GM18868 (cell line): ENCODE measurements around the gene CTAGE1.
"Not testable (repeated sequence)": the region's sequence is repeated elsewhere in the genome, so short reads cannot be mapped to it uniquely, and the experiment has no call there.

ENCODE experiments used
- ATAC-seq: cut with Tn5 transposase; IDR thresholded peaks from one replicate; pipeline ENCODE4 v1.9.1; 2021; ENCODE audit warnings: mild to moderate bottlenecking, moderate library complexity; ENCODE audit not compliant: unreplicated experiment

The CTAGE1 gene

DNA sequence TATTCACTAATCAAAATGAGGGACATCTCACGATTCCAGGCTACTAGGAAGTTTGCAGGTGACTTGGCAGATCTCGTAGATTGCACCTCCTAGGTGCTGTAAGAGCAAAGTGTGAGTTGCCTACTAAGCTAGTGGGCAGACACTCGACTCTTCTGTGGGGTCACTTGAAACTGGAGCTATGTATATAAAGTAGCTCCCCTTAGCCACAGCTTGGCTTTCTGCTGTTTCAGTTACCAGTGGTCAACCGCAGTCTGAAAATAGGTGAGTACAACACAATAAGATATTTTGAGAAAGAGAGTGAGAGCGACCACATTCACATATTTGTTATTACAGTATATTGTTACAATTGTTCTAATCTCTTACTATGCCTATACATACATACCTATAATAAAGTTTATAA lies 23.3 kb downstream of the CTAGE1 start:
- ATAC-seq = no peak

DNA sequence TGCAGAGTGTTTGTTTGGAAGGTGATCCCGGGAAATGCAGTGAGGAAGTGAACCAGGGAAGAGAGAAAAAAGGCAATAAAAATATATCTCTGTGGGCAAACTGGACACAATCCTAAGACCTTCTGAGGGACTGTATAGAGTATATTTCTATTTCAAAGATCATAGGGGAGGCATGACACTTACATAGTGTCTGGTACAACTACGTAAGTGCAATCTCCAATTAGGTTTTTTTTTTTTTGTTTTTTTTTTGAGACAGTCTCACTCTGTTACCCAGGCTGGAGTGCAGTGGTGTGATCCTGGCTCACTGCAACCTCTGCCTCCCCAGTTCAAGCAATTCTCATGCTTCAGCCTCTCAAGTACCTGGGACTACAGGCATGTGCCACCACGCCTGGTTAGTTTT lies 24.6 kb downstream of the CTAGE1 start:
- not testable (repeated sequence) for ATAC-seq

DNA sequence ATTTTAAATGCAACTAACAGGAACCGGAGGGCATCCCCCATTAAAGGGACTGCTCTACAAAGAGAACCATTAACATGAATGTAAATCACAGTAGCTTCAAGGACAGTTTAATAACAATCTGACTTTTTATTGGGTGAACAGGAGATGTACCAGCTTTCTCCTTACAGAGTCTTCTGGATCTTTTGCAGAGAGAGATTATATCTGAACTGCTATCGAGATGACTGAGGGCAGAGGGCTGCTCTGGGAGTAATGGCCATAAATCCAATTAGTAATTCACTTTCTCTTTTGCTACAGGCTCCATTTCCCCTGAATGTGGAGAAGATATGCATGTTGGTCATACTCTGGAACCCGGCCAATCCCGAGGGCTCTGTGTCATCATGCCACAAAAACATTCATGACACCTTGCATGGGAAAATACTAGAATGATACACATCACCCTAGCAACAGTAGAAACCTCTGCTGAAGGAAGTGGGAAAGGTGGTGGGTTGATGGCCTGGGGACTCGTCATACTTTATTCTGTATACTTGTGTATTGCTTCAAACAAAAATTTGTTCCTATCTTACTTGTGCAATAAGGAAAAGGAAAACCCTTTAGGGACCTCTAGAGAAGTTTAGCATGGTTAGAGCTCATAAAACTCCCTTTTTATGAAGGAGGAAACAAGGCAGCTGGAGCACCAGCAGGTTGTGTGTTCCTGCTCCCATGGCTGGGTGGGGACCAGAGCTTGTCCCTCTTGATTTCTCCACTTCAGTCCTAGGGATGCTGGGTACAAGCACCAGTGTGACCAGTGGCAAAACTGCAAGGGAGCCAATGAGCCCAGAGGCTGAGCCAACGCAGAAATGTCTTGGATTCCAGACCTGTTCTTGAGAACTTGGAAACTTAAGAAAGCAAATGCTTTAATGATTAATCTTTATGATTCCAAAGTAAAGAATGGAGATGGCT lies 26.0 kb downstream of the CTAGE1 start:
- no peak for ATAC-seq

DNA sequence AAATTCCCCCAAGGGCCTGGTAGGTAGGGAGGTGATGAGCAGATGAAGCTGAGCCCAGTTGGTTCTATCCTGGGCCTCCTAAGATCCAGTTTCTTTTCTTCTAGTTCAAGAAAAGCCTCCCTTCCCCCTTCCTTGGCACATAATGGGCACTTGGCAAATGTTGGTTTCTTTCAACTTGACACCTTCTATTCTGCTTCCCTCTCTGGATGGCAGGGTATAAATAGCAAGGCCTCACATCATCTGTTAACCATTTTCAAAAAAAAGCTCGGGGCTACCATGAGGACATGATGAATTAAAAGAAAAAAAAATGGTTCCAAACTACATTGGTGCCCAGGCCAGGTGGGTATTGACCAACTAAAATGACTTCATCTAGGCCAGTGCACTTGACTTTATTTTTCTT lies 29.9 kb downstream of the CTAGE1 start:
- no peak for ATAC-seq

DNA sequence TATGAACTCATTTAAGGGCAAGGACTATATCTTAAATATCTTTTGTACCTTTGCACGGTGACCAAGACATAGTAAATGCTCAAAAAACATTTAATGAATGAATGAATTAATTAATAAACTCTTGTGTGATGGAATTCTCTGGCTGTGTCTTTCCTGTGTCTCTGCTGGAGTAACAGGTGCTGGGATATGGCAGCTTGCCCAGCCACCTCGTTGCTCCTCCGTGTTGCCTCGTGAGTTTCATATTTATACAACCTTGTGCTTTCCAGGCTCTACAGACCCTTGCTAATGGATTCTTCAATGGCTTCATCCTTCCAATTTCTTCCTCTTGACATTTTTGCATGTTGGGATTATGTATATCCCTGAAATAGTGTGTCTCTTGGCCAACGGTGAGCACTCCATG lies 30.4 kb downstream of the CTAGE1 start:
- ATAC-seq = no peak

DNA sequence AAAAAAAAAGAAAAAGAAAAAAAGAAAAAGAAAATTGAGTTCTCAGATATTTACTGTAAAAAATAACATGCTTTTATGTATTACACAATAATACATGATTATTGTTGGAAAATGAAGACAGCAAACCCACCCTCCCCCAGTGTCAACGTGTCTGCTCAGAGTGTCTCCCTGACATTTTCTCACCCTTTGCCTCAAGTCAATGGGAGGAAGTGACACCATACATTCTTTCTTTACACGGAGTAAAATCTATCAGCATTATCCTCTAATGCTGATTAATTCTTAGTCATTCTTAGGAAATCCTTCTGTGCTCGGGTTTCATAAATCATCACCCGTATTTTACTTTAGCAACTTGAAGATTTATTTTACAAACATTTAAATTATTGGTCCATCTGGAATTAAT lies 32.0 kb downstream of the CTAGE1 start:
- no peak for ATAC-seq

DNA sequence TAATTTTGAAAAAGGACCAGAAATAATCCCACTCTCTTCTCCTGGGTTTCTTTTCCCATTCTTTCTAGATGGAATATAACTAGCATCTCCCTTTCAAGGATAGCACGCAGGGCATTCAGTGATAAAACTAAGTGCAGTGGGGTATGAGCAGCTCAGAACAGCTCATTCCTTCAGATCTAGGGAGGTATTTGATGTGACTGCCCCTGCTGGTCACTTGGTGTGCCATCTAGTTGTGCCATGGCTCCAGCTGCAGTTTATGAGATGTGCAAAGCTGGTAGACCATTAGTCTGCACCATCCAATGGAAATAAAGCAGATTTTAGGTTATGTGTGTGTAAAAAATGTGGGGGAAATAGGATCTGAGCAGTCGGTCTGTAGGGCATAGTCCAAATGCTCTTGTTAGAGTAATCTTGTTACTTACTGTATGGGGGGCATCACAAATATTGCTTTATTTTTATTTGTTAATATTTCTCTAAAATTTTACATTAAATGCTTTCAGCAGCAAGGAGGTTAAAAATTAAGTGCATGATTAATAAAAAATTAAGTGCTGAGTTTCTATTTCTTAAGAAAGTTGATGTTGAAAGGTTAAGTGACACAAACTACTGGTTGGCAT lies 38.9 kb downstream of the CTAGE1 start:
- ATAC-seq = no peak

DNA sequence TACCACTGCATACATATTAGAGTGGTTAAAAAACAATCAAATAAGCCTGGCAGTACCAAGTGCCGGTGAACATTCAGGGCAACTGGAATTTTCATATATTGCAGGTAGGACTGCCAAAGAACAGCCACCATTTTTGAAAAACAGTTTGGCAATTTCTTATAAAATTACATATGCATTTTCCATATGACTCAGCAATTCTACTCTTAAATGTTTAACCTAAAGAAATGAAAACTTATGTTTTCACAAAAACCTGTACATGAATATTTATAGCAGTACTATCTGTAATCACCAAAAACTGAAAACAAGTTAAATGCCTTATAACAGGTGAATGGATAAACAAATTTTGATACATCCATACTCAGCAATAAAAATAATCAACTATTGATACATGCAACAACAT lies 39.9 kb downstream of the CTAGE1 start:
- ATAC-seq = no peak

DNA sequence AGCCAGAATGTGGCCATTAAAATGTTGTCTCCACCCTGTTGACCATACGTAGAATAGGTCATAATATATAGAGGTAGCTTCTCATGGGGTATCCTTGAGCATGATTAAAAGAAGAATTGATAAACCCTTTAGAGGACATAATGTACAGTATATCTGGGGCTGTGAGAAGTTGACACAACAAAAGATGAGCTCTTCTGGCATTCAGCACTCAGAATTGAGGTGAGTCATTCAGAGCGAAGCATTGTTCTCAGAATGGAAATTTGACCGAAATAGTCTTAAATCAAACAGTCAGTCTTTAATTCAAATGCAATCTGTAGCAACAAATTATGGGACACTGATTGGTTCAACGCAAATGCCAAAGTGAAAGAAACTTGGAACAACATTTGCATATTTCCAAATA lies 47.3 kb downstream of the CTAGE1 start:
- ATAC-seq = no peak

DNA sequence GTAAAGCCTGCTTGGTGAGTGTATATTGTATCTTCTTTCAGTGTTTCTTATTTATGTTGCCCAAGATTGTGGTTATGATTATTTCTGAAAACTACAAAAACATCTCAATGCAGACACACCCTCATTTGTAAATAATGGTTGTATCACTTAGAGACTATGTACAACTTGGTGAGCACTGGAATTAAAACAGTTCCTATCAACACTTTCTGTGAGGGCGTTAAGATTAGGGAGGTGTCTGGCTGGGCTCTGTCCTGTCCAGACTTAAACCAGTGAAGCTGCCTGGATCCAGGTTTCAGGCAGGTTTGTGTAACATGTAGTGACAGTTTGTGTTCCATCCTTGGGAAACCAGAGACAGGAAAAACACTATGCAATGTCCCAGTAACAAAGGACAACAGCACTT lies 49.7 kb downstream of the CTAGE1 start:
- ATAC-seq = no peak

DNA sequence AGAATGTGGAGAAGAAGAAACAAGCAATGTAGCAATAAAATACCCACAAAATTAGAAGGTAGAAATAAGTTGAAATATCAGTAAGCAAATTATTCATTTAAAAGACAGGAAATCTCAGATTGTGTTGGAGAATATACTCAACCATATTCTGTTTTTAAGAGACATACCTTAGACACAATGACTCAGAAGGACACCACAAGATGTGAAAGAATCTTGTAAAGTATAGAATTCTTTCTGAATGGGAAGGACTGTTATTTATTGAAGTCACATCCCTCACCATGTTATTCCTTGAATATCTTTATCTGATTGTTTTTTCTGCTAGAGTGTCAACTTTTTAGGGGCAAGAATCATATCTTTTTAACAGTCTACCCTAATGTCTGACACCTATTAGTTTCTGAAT lies 50.4 kb downstream of the CTAGE1 start:
- ATAC-seq = no peak

DNA sequence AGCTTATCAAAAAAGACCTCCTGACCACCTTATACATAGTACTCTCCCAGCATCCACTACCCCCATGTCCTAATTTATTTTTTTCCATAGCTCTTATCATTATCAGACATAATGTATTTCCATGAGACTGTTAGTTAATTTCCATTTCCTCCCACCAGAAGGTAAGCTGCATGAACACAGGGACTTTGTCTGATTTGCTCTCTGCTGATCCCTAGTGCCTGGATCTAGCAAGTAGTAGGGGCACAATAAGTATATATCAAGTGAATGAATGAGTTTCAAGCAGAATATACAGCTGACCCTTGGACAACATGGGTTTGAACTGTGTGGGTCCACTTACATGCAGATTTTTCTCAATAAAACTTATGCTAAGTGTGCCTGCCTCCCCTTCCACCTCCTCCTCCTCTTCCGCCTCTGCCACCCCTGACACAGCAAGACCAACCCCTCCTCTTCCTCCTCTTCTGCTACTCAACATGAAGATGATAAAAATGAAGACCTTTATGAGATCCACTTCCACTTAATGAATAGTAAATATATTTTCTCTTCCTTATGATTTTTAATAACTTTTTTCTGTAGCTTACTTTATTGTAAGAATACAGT lies 53.8 kb downstream of the CTAGE1 start:
- no peak for ATAC-seq
